HCT116 (cell line): ENCODE measurements around the gene ARHGEF11.

Source experiments
- ATF3 ChIP-seq: IDR thresholded peaks from 2 replicates; pipeline ENCODE4 v1.6.1; 2012
- CTCF ChIP-seq, 3 experiments: fragments of 200-600 bp in 1 of 3; sonication (generic) in 1 of 3; IDR thresholded peaks in 2 of 3; conservative IDR thresholded peaks in 1 of 3; 2 replicates each; pipeline ENCODE4 v1.5.1; 2012 to 2017; ENCODE audit warnings: low read depth in 2 of 3, low read length in 2 of 3, antibody characterized with exemption in 1 of 3, borderline replicate concordance in 1 of 3, control low read depth in 1 of 3, mild to moderate bottlenecking in 1 of 3, mixed read lengths in 1 of 3, mixed run types in 1 of 3, moderate library complexity in 1 of 3; ENCODE audit not compliant: insufficient read depth in 1 of 3
- POLR2A ChIP-seq: IDR thresholded peaks from 2 replicates; pipeline ENCODE4 v1.7.0; 2011; ENCODE audit warnings: borderline replicate concordance; ENCODE audit not compliant: insufficient read depth, insufficient read length; ENCODE audit errors: extremely low read depth
- SP1 ChIP-seq: IDR thresholded peaks from 2 replicates; pipeline ENCODE4 v1.6.1; 2012; ENCODE audit warnings: low read depth
- TCF7L2 ChIP-seq: IDR thresholded peaks from 2 replicates; pipeline ENCODE4 v1.7.0; 2011; ENCODE audit warnings: borderline replicate concordance, inconsistent platforms; ENCODE audit not compliant: insufficient read depth, insufficient read length; ENCODE audit errors: extremely low read depth

GRCh38 chr1:156958247-156958714 is 87.3 kb downstream of the ARHGEF11 start:
- no peak for TF ChIP-seq SP1
- TF ChIP-seq POLR2A, result no peak
- TF ChIP-seq ATF3, result no peak
- TF ChIP-seq CTCF (IDR thresholded peaks at IDR 0.05 in 2 of 3, conservative IDR thresholded peaks at IDR 0.05 in 1 of 3; ENCODE audit: borderline replicate concordance in 1 of 3, insufficient read depth in 1 of 3, low read depth in 2 of 3, low read length in 2 of 3), result no peak
- TF ChIP-seq TCF7L2, result no peak
